ENCODE measurements around the gene PLEKHN1. TPM values are rescaled to one million over a fixed set of nuclear protein-coding genes. Genes with fewer than 3 reads are reported as not detected.

Gene PLEKHN1
- total and polyA plus RNA-seq, 2 of the 4 experiments (the other 2 are of a cell fraction): 0.54 to 2.1 TPM

DNA sequence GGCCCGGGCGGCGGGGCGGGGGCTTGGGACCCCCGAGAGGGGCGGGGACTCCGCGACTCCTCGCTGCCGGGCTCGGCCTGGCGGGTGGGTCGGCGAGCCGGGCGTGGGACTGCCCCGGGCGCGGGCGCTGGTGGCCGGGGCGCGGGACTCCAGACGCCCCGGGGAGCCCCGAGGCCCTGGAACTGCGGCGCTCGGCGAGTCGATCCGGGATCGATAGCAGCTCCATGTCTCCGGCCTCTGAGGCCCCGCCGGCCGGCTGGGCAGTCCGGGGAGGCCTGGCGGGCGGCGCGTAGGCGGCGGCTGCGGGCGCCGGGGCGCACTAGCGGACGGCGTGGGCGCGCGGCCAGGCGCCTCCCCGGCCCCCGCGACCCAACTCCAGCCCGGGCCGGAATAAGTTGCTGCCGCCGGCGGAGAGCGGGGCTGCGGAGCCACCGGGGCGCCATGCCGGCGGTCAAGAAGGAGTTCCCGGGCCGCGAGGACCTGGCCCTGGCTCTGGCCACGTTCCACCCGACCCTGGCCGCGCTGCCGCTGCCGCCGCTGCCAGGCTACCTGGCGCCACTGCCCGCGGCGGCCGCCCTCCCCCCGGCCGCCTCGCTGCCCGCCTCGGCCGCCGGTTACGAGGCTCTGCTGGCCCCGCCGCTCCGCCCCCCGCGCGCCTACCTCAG is 42.2 kb upstream of the PLEKHN1 start (continued):
- no peak for TF ChIP-seq CHD1 (IDR thresholded peaks at IDR 0.05; ENCODE audit: low read depth, low read length)

- Histone ChIP-seq H4K20me1 (ENCODE audit: insufficient read depth, low read length) (peaks cover 3% of the 10 kb centered on the region), H3K9ac (ENCODE audit: low read depth, low read length) (peak overlapping the region; percentile 63)
- POLR2A ChIA-PET (ENCODE audit: unreplicated experiment): no interaction called here
- no peak for TF ChIP-seq SMC3 (IDR thresholded peaks at IDR 0.05; ENCODE audit: low read depth, low read length)
- TF ChIP-seq RFX5 (IDR thresholded peaks at IDR 0.05; ENCODE audit: low read depth, low read length): no peak
- TF ChIP-seq CEBPB (IDR thresholded peaks at IDR 0.05; ENCODE audit: low read depth, low read length): no peak
- no peak for TF ChIP-seq BHLHE40 (IDR thresholded peaks at IDR 0.05; ENCODE audit: low read depth, low read length)
- no peak for TF ChIP-seq FOS (IDR thresholded peaks at IDR 0.05; ENCODE audit: low read depth, low read length)
- TF ChIP-seq ELK1 (IDR thresholded peaks at IDR 0.05; ENCODE audit: borderline replicate concordance, low read depth, low read length): no peak
- TF ChIP-seq MAZ (IDR thresholded peaks at IDR 0.05; ENCODE audit: borderline replicate concordance, low read depth, low read length): no peak; the same call in 1 of the 2 replicates
- TF ChIP-seq RCOR1 (IDR thresholded peaks at IDR 0.05; ENCODE audit: insufficient replicate concordance, low read length): no peak
- TF ChIP-seq MAFK (IDR thresholded peaks at IDR 0.05; ENCODE audit: low read depth, low read length): no peak
- no peak for TF ChIP-seq MXI1 (IDR thresholded peaks at IDR 0.05; ENCODE audit: borderline replicate concordance, low read depth, low read length)
- TF ChIP-seq CHD1 (IDR thresholded peaks at IDR 0.05; ENCODE audit: low read depth, low read length): no peak
- no peak for TF ChIP-seq RAD21 (IDR thresholded peaks at IDR 0.05; ENCODE audit: low read length)
Observed at GRCh38 chr1:924656-925560, 41.4 kb upstream of the PLEKHN1 start.

More at GRCh38 chr1:924656-925560, 41.4 kb upstream of the PLEKHN1 start:
- dilution Hi-C loops (cut with HindIII; ENCODE audit: low sequenced_read_pairs, unreplicated experiment) (no loop called here), in situ Hi-C loops (cut with MboI; ENCODE audit: low sequenced_read_pairs) (no loop called here), intact Hi-C loops (cut with micrococcal nuclease) (loop anchor here (2.0 to 5.0 kb wide), 2 partner anchors 16 to 32 kb away; partner anchors contain the start of gene NOC2L)
- peak overlapping the region; percentile 80 for H2AFZ ChIP-seq (replicated peaks; ENCODE audit: low read length, poor library complexity)
- H2BK120ac ChIP-seq (ENCODE audit: low read depth, low read length): peak overlapping the region; percentile 54; the same call in 1 of the 2 replicates
- peak overlapping the region; percentile 24; the same call in 1 of the 2 replicates for H3K18ac ChIP-seq (ENCODE audit: low read depth, low read length)
- ATAC-seq (ENCODE audit: low read depth): peak; percentile 9
- peaks cover 4 to 23% of the 10 kb centered on the region in 2 experiments; a peak in 2 of 4 replicates for H3K79me1 ChIP-seq (ENCODE audit: low read depth in 1 of 2, low read length in 2 of 2)
- 1% methylated on average over 77 of the region's 120 CpGs; no CpG with 5 or more reads in 1 of the 2 experiments for WGBS, 2 experiments (ENCODE audit: extremely low coverage in 2 of 2, insufficient read length in 1 of 2)
- H3K4ac ChIP-seq (ENCODE audit: low read depth, low read length): no peak overlapping the region
- peak overlapping the region; percentile 72 to 73; a peak in 3 of 4 replicates for H4K8ac ChIP-seq (ENCODE audit: low read depth in 2 of 2, low read length in 2 of 2)
- BruUV-seq (replicated peaks): no TSS peak
- CTCF ChIA-PET: interaction anchor here (0.6 kb wide), 1 partner anchor 14 kb away, joined by 3 read pairs; no protein-coding TSS in a partner anchor
- H3K27me3 ChIP-seq (ENCODE audit: control insufficient read depth, insufficient read depth, low read length): no peaks in the 10 kb centered on the region
- H3K36me3 ChIP-seq (ENCODE audit: control insufficient read depth, insufficient read depth, low read length): peaks cover 2% of the 10 kb centered on the region; the same call in 1 of the 2 replicates
- peak overlapping the region; percentile 59 for H3K4me3 ChIP-seq (ENCODE audit: insufficient read depth, low read depth, low read length)
- peaks cover 5% of the 10 kb centered on the region for H3K9me1 ChIP-seq (ENCODE audit: insufficient read depth, low read length)
- no peak overlapping the region for H4K91ac ChIP-seq (ENCODE audit: insufficient read depth, low read depth, low read length)
- H3K4me1 ChIP-seq (ENCODE audit: control insufficient read depth, insufficient read depth, low read length): peaks cover 15% of the 10 kb centered on the region
- no peak overlapping the region for H2AK9ac ChIP-seq (replicated peaks; ENCODE audit: low read depth, low read length, poor library complexity)
- no peak overlapping the region; the same call in none of the 2 replicates for H2AK5ac ChIP-seq (ENCODE audit: low read depth, low read length)
- H3K14ac ChIP-seq (replicated peaks; ENCODE audit: low read depth, low read length): no peak overlapping the region; the same call in 1 of the 2 replicates
- DNase-seq: peak; percentile 36
- H3K9me3 ChIP-seq (ENCODE audit: control insufficient read depth, insufficient read depth, low read length): no peaks in the 10 kb centered on the region
- H3K23ac ChIP-seq (ENCODE audit: low read depth, low read length): no peak overlapping the region; the same call in 1 of the 2 replicates
- peak overlapping the region; percentile 76 for H2BK5ac ChIP-seq (ENCODE audit: low read depth, low read length, poor library complexity, severe bottlenecking)
- no peak overlapping the region for H3K56ac ChIP-seq (ENCODE audit: extremely low read depth, insufficient read depth, low read length)
- H4K5ac ChIP-seq (ENCODE audit: low read depth, low read length): 0 out of 2 replicates have a peak overlapping the region, but pooled peaks have one; percentile 68
- H2BK15ac ChIP-seq (ENCODE audit: low read depth, low read length): no peak overlapping the region
- H2BK20ac ChIP-seq (ENCODE audit: low read depth, low read length): no peak overlapping the region
- H3K4me2 ChIP-seq (ENCODE audit: low read depth, low read length): peak overlapping the region; percentile 65
- peak overlapping the region; percentile 23 for H3K27ac ChIP-seq (ENCODE audit: insufficient read depth, low read length)
